Gastroesophageal sphincter (tissue), 4 donors: ENCODE measurements around the gene CHRNA4. TPM values are rescaled to one million over a fixed set of nuclear protein-coding genes. Genes with fewer than 3 reads are reported as not detected.

ENCODE experiments used
- ATAC-seq: fragments of 150-250 bp; one replicate; pipeline ENCODE4 v1.9.1; 2016; ENCODE audit warnings: mild to moderate bottlenecking, moderate library complexity
- H3K27ac ChIP-seq, 4 donors: fragments of 200-600 bp; sonication (generic) in 3 of 4; 1 replicate in 3 of 4; 2 replicates in 1 of 4; pipeline ENCODE4 v1.5.1; 2016 to 2019
- H3K27me3 ChIP-seq: fragments of 200-600 bp; sonication (generic); one replicate; pipeline ENCODE4 v1.5.1; 2019
- H3K36me3 ChIP-seq, 2 donors: fragments of 200-600 bp; sonication (generic); one replicate each; pipeline ENCODE4 v1.5.1; 2019; ENCODE audit warnings: control low read depth in 1 of 2
- H3K4me1 ChIP-seq, 3 donors: fragments of 200-600 bp; sonication (generic); 1 replicate in 2 of 3; 2 replicates in 1 of 3; pipeline ENCODE4 v1.5.1; 2016 to 2019; ENCODE audit warnings: control low read depth in 2 of 3
- H3K4me3 ChIP-seq, 2 donors: fragments of 200-600 bp; sonication (generic); one replicate each; pipeline ENCODE4 v1.5.1; 2019; ENCODE audit warnings: mild to moderate bottlenecking in 1 of 2, moderate library complexity in 1 of 2
- H3K9me3 ChIP-seq, 3 donors: fragments of 200-600 bp; sonication (generic); one replicate each; pipeline ENCODE4 v1.5.1; 2017 to 2019; ENCODE audit warnings: control low read depth in 2 of 3
- CTCF ChIP-seq, 4 experiments: fragments of 200-600 bp in 2 of 4; fragments of 450-650 bp in 2 of 4; sonication (generic) in 1 of 4; IDR thresholded peaks; one replicate each; pipeline ENCODE4 v1.5.1; 2017 to 2019; ENCODE audit warnings: antibody characterized with exemption in 4 of 4, mild to moderate bottlenecking in 2 of 4, moderate library complexity in 2 of 4
- EP300 ChIP-seq: sonication (generic); formaldehyde crosslinking; IDR thresholded peaks from one replicate; pipeline ENCODE4 v1.6.1; 2017; ENCODE audit warnings: antibody characterized with exemption, mild to moderate bottlenecking
- POLR2A ChIP-seq, 2 donors: fragments of 450-650 bp; IDR thresholded peaks; one replicate each; pipeline ENCODE4 v1.6.1; 2017; ENCODE audit warnings: antibody characterized with exemption in 2 of 2, mild to moderate bottlenecking in 2 of 2, moderate library complexity in 1 of 2
- POLR2AphosphoS5 ChIP-seq: sonication (generic); formaldehyde crosslinking; IDR thresholded peaks from one replicate; pipeline ENCODE4 v1.6.1; 2017; ENCODE audit warnings: antibody characterized with exemption
- WGBS, 2 donors: methylation state at CpG; one replicate each; pipeline ENCODE4 v1.1.5; 2018; ENCODE audit warnings: low coverage in 1 of 2; 5-methylcytosine and 5-hydroxymethylcytosine counted together
- total RNA-seq, 4 donors: library from RNA; depleted of rRNA; stranded (reverse); fragments of >200 nt; gene quantifications; one replicate each; pipeline ENCODE4 v1.1.0, GENCODE V29; 2016

The CHRNA4 gene
- total RNA-seq, 4 donors from 2014 or later: not detected

- 70% methylated on average over 2 of the region's 28 CpGs; no CpG with 5 or more reads in 1 of the 2 donors for WGBS, 2 donors
- TF ChIP-seq CTCF (IDR thresholded peaks at IDR 0.05) (no peak), EP300 (no peak), POLR2AphosphoS5 (no peak), POLR2A (IDR thresholded peaks at IDR 0.05) (no peak)
- no peaks in the 10 kb centered on the region for H3K9me3 ChIP-seq
- no peaks in the 10 kb centered on the region for H3K36me3 ChIP-seq
- H3K27me3 ChIP-seq: peaks cover 79% of the 10 kb centered on the region
- no peak overlapping the region for H3K4me3 ChIP-seq
- ATAC-seq: no peak
- H3K4me1 ChIP-seq: peaks cover 0 to 13% (median 0%) of the 10 kb centered on the region in 3 donors
- no peak overlapping the region for H3K27ac ChIP-seq
Observed at GRCh38 chr20:63351811-63352591, 9.1 kb downstream of the CHRNA4 start.

GRCh38 chr20:63351326-63351700, 9.8 kb downstream of the CHRNA4 start:
- H3K27me3 ChIP-seq: peaks cover 81% of the 10 kb centered on the region
- TF ChIP-seq POLR2AphosphoS5 (no peak), CTCF (IDR thresholded peaks at IDR 0.05) (no peak), EP300 (no peak), POLR2A (IDR thresholded peaks at IDR 0.05) (no peak)
- no peak for ATAC-seq
- H3K4me3 ChIP-seq: no peak overlapping the region
- 95% methylated on average over 8 of the region's 12 CpGs; no CpG with 5 or more reads in 1 of the 2 donors for WGBS, 2 donors
- no peak overlapping the region for H3K27ac ChIP-seq
- no peaks in the 10 kb centered on the region for H3K9me3 ChIP-seq
- peaks cover 0 to 17% (median 0%) of the 10 kb centered on the region in 3 donors for H3K4me1 ChIP-seq
- no peaks in the 10 kb centered on the region for H3K36me3 ChIP-seq

GRCh38 chr20:63350597-63351325, 10.4 kb downstream of the CHRNA4 start:
- WGBS, 2 donors: 80 to 91% methylated on average over 1 to 23 of the region's 46 CpGs
- Histone ChIP-seq H3K27me3 (peaks cover 81% of the 10 kb centered on the region), H3K9me3 (no peaks in the 10 kb centered on the region), H3K4me3 (no peak overlapping the region), H3K4me1 (peaks cover 0 to 23% (median 0%) of the 10 kb centered on the region in 3 donors), H3K36me3 (no peaks in the 10 kb centered on the region), H3K27ac (no peak overlapping the region)
- no peak for ATAC-seq
- TF ChIP-seq CTCF (IDR thresholded peaks at IDR 0.05) (no peak), EP300 (no peak), POLR2AphosphoS5 (no peak), POLR2A (IDR thresholded peaks at IDR 0.05) (no peak)

- no peak overlapping the region for H3K27ac ChIP-seq
- peaks cover 0 to 28% (median 3%) of the 10 kb centered on the region in 3 donors for H3K4me1 ChIP-seq
- H3K36me3 ChIP-seq: no peaks in the 10 kb centered on the region
- H3K9me3 ChIP-seq: no peaks in the 10 kb centered on the region
- TF ChIP-seq POLR2A (IDR thresholded peaks at IDR 0.05) (no peak), POLR2AphosphoS5 (no peak), EP300 (no peak)
- no peak overlapping the region for H3K4me3 ChIP-seq
- ATAC-seq: no peak
- peaks cover 81% of the 10 kb centered on the region for H3K27me3 ChIP-seq
- 95 to 96% methylated on average over 13 to 18 of the region's 33 CpGs for WGBS, 2 donors
Observed at GRCh38 chr20:63350196-63350595, 11.0 kb downstream of the CHRNA4 start.

- H3K27me3 ChIP-seq: peaks cover 81% of the 10 kb centered on the region
- H3K4me3 ChIP-seq: no peak overlapping the region
- ATAC-seq: no peak
- no CpG with 5 or more reads among the region's 29 CpGs for WGBS, 2 donors
- peaks cover 0 to 34% (median 4%) of the 10 kb centered on the region in 3 donors for H3K4me1 ChIP-seq
- H3K36me3 ChIP-seq: no peaks in the 10 kb centered on the region
- TF ChIP-seq POLR2AphosphoS5 (no peak), POLR2A (IDR thresholded peaks at IDR 0.05) (no peak), EP300 (no peak), CTCF (IDR thresholded peaks at IDR 0.05) (no peak)
- no peak overlapping the region for H3K27ac ChIP-seq
- H3K9me3 ChIP-seq: no peaks in the 10 kb centered on the region
Observed at GRCh38 chr20:63349516-63349895, 11.6 kb downstream of the CHRNA4 start.
